Tibial nerve (tissue), 4 donors: ENCODE measurements around the gene NPR3.

Experiments used
- EP300 ChIP-seq, 2 donors: sonication (generic); formaldehyde crosslinking; IDR thresholded peaks; one replicate each; pipeline ENCODE4 v1.6.1; 2017; ENCODE audit warnings: antibody characterized with exemption in 2 of 2, mild to moderate bottlenecking in 1 of 2
- POLR2A ChIP-seq, 2 donors: fragments of 450-650 bp; IDR thresholded peaks; one replicate each; pipeline ENCODE4 v1.6.1; 2017; ENCODE audit warnings: antibody characterized with exemption in 2 of 2, mild to moderate bottlenecking in 2 of 2, moderate library complexity in 2 of 2
- TF ChIP-seq, protein P1 (sequence below), 5 experiments: fragments of 200-600 bp in 3 of 5; fragments of 450-650 bp in 2 of 5; sonication (generic) in 3 of 5; IDR thresholded peaks; one replicate each; pipeline ENCODE4 v1.5.1; 2016 to 2019; ENCODE audit warnings: antibody characterized with exemption in 5 of 5, mild to moderate bottlenecking in 3 of 5, moderate library complexity in 2 of 5

GRCh38 chr5:32760091-32760509 is 49.0 kb downstream of the NPR3 start:
- TF ChIP-seq, protein P1, sequence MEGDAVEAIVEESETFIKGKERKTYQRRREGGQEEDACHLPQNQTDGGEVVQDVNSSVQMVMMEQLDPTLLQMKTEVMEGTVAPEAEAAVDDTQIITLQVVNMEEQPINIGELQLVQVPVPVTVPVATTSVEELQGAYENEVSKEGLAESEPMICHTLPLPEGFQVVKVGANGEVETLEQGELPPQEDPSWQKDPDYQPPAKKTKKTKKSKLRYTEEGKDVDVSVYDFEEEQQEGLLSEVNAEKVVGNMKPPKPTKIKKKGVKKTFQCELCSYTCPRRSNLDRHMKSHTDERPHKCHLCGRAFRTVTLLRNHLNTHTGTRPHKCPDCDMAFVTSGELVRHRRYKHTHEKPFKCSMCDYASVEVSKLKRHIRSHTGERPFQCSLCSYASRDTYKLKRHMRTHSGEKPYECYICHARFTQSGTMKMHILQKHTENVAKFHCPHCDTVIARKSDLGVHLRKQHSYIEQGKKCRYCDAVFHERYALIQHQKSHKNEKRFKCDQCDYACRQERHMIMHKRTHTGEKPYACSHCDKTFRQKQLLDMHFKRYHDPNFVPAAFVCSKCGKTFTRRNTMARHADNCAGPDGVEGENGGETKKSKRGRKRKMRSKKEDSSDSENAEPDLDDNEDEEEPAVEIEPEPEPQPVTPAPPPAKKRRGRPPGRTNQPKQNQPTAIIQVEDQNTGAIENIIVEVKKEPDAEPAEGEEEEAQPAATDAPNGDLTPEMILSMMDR (IDR thresholded peaks at IDR 0.05), result no peak
- TF ChIP-seq EP300 (IDR thresholded peaks at IDR 0.05) (no peak), POLR2A (IDR thresholded peaks at IDR 0.05) (no peak)
